ENCODE data around the gene GSTA2. TPM values are rescaled to one million over a fixed set of nuclear protein-coding genes. Genes with fewer than 3 reads are reported as not detected.
"Not testable (repeated sequence)": the region's sequence is repeated elsewhere in the genome, so short reads cannot be mapped to it uniquely, and the experiment has no call there.

The GSTA2 gene
- total RNA-seq, 1 experiment from 2014 or later, result not detected

DNA sequence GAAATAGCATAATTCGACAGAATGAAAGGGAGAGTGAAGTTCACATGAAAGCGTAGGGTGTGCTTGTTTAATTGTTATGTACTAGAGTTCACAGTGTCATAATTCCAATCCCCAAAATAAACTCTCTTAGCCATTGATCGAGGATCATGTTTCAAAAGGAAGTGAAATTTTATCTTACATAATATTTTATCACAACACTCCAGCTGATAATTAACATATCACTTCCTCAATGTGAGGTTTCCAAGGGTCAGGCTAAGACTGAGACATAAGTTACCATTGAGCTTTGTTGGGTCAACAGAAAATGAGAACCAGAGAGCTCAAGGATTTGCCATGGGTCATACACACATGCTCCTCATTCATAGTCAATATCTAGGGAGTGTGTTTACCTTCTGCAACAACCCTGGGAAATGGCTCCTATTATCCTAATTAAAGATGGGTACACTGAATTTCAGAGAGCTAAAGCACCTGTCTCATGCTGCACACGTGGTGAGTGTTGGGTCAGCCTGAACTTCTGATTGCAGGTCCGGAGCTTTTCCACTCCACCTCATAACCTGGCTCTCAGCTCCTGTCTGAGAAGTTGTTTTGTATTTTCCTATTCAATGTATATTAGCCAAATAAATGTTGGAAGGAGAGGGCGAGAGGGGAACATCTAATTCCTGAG lies 3.0 kb downstream of the GSTA2 start:
- no peak for DNase-seq (ENCODE audit: low spot score)

DNA sequence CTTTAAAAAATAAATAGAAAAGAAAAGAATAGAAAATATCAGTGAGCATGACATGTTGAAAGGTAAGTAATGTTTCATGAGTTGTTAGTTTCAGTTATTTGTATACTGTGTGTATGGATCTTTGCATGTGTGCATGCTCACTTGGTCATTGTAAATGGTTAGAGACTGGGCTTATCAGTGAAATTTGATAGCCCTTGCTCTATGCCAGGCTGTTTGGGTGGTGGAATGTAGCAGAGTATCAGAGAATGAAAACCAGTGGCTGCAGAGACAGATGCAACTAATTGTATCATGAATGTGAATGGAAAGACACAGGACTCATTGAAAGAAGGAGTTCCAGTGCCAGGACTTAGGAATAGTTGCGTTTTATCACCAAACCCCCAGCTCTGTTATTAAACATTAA lies 4.2 kb downstream of the GSTA2 start:
- DNase-seq (ENCODE audit: low spot score), result no peak

DNA sequence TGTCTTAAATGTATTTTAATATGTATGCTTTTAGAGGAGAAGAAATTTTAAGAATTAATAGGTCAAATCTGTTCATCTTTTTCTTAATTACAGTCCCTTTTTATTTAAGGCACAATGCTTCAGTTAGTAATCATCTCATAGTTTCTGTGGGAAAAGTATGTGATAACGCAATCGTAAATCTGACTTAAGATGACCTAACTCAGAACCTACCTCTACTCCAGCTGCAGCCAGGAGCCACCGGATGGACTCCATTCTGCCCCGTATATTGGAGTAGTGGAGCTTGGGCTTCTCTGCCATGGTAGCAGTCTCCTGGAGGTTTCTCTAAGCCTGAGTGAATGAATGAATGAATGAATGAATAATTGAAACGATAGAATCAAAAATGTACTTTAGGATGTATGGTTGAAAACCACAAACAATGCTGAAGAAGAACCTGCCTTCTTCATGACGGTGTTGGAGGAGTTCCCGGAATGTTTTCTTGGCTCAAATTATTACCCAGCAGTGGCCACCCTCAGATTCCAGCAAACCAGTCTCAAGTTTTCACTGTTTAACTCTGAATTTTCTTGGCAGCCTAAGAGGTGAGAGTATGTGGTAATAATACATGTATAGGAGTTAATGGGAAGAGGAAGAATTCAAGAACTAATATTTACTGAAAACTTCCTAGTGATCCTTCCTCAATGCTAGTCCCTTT lies 5.5 kb downstream of the GSTA2 start:
- not testable (repeated sequence) for DNase-seq (ENCODE audit: low spot score)

- DNase-seq (ENCODE audit: low spot score), result no peak
Observed at GRCh38 chr6:52754443-52754842, 8.8 kb downstream of the GSTA2 start.

- DNase-seq (ENCODE audit: low spot score), result not testable (repeated sequence)
Observed at GRCh38 chr6:52753137-52753536, 10.1 kb downstream of the GSTA2 start.

- no peak for DNase-seq (ENCODE audit: low spot score)
Observed at GRCh38 chr6:52752310-52752709, 11.0 kb downstream of the GSTA2 start.

- no peak for DNase-seq (ENCODE audit: low spot score)
Observed at GRCh38 chr6:52749556-52750152, 13.6 kb downstream of the GSTA2 start.

DNA sequence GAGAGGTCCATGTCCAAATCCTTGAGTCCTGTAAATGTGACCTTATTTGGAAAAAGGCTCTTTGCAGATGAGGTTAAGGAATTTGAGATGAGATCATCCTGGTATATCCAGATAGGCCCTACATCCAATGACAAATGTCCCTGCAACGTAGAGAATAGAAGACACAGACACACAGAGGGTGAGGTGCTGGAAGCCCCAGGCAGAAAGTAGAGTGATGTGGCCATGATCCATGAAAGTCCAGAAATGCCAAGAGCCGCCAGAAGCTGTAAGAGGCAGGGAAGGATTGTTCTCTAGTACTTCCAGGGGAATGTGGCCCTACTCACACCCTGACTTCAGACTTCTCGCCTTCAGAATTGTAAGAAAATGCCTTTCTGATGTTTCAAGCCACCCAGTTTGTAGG lies 16.0 kb downstream of the GSTA2 start:
- not testable (repeated sequence) for DNase-seq (ENCODE audit: low spot score)

GRCh38 chr6:52746213-52746612 lies 17.1 kb downstream of the GSTA2 start:
- DNase-seq (ENCODE audit: low spot score), result no peak

- no peak for DNase-seq (ENCODE audit: low spot score)
Observed at GRCh38 chr6:52745764-52746201, 17.5 kb downstream of the GSTA2 start.

GRCh38 chr6:52741872-52742271 lies 21.4 kb downstream of the GSTA2 start:
- DNase-seq (ENCODE audit: low spot score), result no peak

DNA sequence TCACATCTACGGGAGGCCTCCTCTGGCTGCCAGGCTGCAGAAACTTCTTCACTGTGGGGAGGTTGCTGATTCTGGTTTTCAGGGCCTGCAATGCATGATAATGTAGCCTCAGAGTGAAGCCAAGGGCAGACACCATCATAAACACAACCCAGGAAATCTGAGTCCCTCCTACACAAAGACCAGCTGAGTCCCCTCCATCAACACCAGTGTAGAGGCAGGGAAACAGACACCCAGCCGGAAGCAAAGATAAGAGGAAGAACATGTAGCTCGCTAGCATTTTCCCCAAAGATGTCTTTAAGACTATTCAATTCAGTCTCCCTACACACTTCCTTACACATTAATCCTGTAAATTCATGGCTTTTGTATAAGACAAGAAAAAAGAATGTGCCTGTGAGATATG lies 23.6 kb downstream of the GSTA2 start:
- no peak for DNase-seq (ENCODE audit: low spot score)

DNA sequence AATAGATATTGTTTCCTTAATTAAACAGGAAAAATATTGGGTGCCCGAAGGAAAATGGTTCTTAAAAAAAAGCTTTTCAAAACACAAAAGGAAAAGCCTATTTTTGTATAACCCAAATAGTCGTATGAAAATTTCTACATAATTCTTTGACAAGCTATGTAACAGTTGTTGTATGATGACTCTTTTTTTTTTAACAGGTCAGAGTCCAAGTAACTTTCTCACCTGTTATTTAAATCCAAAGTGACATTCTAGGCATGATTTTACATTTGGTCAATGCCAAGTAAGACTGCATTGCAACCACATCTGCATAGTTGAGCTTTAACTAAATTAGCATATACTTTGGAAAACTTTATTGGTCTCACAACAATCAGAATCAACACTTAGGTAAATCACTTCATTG lies 24.1 kb downstream of the GSTA2 start:
- no peak for DNase-seq (ENCODE audit: low spot score)

GRCh38 chr6:52736145-52736544 lies 27.1 kb downstream of the GSTA2 start:
- no peak for DNase-seq (ENCODE audit: low spot score)

- DNase-seq (ENCODE audit: low spot score), result no peak
Observed at GRCh38 chr6:52735071-52735470, 28.2 kb downstream of the GSTA2 start.

DNA sequence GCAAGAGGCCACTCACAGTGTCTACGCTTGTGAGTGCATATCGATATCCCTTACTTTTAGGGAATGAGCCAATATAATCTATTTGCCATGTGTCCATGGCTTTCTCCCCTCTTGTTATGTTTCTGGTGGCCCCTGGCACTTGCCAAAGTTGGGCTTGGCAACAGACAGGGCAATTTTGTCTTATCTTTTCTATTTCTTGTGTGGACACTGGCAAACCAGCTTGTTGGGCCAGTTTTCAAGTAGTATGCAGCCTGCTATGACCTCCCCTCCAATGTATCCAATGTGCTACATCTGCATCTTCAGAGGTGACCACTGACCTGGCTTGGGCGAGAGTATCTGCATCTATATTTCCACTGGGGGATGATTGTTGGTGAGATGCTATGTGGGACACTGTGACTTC lies 29.2 kb downstream of the GSTA2 start:
- no peak for DNase-seq (ENCODE audit: low spot score)

- no peak for DNase-seq (ENCODE audit: low spot score)
Observed at GRCh38 chr6:52733172-52733571, 30.1 kb downstream of the GSTA2 start.

DNA sequence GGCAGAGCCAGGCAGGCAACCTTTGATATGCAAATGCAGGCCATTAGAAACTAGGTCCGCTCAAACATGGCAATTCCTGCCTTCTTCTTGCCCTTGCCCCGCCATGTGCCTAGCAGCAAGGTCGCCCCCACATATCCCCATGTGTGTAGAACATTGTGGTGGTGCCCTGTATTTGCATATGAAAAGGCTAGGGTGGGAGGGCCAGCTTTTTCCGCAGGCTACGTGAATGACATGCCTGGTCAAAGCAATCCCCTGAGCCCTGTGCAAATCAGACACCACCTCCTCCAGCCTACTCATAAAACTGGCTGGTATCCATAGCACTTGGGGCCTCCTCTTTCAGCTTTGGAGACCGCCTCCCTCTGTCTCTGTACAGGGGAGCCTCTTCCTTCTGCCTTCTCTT lies 31.6 kb downstream of the GSTA2 start:
- DNase-seq (ENCODE audit: low spot score), result no peak

DNA sequence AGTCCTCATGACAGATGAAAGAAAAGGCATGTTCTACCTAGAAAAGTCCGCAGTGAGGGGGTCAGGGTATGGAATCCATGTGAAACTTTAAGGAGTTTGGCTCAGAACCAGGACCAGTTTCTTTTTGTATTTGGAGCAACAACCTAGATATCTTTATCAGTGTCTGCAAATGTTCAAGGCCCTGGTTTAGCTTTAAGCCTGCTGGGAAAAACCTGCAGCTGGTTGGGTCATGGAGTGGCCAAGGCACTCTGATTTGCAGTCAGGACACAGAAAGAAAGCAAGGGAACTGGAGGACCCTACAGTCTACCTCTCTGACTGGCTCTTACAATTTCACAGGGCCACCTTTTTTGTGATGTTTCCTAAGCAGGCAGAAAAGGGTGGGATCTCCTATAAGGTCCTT lies 33.7 kb downstream of the GSTA2 start:
- DNase-seq (ENCODE audit: low spot score), result no peak

DNA sequence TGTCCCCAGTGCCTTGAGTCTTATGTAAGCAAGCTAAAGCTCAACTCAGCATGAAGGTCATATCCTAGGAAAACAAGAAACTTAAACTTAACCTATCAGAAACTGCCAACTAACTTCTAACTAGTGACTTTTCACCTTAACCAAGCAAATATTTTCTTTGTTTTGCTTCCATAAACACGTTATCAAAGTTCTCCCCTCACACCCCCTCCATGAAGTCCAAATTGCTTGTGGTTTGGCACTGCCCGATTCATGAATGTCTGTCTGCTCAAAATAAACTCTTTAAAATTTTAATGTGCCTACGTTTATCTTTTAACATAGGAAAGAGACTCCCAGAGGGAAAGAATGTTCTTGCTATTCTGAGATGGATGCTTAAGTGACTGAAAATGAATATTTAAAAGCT lies 34.9 kb downstream of the GSTA2 start:
- DNase-seq (ENCODE audit: low spot score), result no peak

- DNase-seq (ENCODE audit: low spot score), result no peak
Observed at GRCh38 chr6:52727908-52728307, 35.4 kb downstream of the GSTA2 start.

- DNase-seq (ENCODE audit: low spot score), result no peak
Observed at GRCh38 chr6:52726741-52727535, 36.3 kb downstream of the GSTA2 start.
